NCI-H446 (cell line): Measurements from ENCODE around the gene ARHGAP26.
A peak's percentile ranks its signal among the peaks of the same experiment; 100 is the strongest.

ENCODE experiments used
- DNase-seq, 2 experiments: peaks; one replicate each; lab custom pipeline; 2025; lab: John Stamatoyannopoulos, UW

ARHGAP26 gene

GRCh38 chr5:143141652-143142051 lies 371.5 kb downstream of the ARHGAP26 start:
- no peak for DNase-seq

GRCh38 chr5:143142596-143143435 lies 372.6 kb downstream of the ARHGAP26 start:
- peak; percentile 64 to 88 for DNase-seq

- DNase-seq = no peak
Measured at GRCh38 chr5:143143973-143144372, 373.8 kb downstream of the ARHGAP26 start.

- DNase-seq = no peak
Measured at GRCh38 chr5:143145243-143146160, 375.3 kb downstream of the ARHGAP26 start.

GRCh38 chr5:143146161-143146560 lies 376.0 kb downstream of the ARHGAP26 start:
- DNase-seq = no peak

- DNase-seq = no peak
Measured at GRCh38 chr5:143147383-143147782, 377.2 kb downstream of the ARHGAP26 start.

GRCh38 chr5:143147902-143148301 lies 377.7 kb downstream of the ARHGAP26 start:
- DNase-seq = no peak

GRCh38 chr5:143148771-143149170 lies 378.6 kb downstream of the ARHGAP26 start:
- no peak for DNase-seq

GRCh38 chr5:143149759-143150158 lies 379.6 kb downstream of the ARHGAP26 start:
- DNase-seq = no peak

- no peak for DNase-seq
Measured at GRCh38 chr5:143151056-143151700, 381.0 kb downstream of the ARHGAP26 start.

GRCh38 chr5:143152445-143152844 lies 382.3 kb downstream of the ARHGAP26 start:
- no peak for DNase-seq

GRCh38 chr5:143153332-143154119 lies 383.3 kb downstream of the ARHGAP26 start:
- DNase-seq = no peak

- DNase-seq = no peak
Measured at GRCh38 chr5:143154510-143155370, 384.6 kb downstream of the ARHGAP26 start.

GRCh38 chr5:143155455-143155854 lies 385.3 kb downstream of the ARHGAP26 start:
- DNase-seq = no peak

GRCh38 chr5:143156086-143156485 lies 385.9 kb downstream of the ARHGAP26 start:
- no peak for DNase-seq

- no peak for DNase-seq
Measured at GRCh38 chr5:143156572-143156971, 386.4 kb downstream of the ARHGAP26 start.

- DNase-seq = no peak
Measured at GRCh38 chr5:143159031-143159430, 388.9 kb downstream of the ARHGAP26 start.

- no peak for DNase-seq
Measured at GRCh38 chr5:143161885-143162540, 391.8 kb downstream of the ARHGAP26 start.

GRCh38 chr5:143162810-143163209 lies 392.6 kb downstream of the ARHGAP26 start:
- no peak for DNase-seq

- DNase-seq = no peak
Measured at GRCh38 chr5:143164557-143164956, 394.4 kb downstream of the ARHGAP26 start.
